ENCODE measurements around the gene LMBRD1.

DNA sequence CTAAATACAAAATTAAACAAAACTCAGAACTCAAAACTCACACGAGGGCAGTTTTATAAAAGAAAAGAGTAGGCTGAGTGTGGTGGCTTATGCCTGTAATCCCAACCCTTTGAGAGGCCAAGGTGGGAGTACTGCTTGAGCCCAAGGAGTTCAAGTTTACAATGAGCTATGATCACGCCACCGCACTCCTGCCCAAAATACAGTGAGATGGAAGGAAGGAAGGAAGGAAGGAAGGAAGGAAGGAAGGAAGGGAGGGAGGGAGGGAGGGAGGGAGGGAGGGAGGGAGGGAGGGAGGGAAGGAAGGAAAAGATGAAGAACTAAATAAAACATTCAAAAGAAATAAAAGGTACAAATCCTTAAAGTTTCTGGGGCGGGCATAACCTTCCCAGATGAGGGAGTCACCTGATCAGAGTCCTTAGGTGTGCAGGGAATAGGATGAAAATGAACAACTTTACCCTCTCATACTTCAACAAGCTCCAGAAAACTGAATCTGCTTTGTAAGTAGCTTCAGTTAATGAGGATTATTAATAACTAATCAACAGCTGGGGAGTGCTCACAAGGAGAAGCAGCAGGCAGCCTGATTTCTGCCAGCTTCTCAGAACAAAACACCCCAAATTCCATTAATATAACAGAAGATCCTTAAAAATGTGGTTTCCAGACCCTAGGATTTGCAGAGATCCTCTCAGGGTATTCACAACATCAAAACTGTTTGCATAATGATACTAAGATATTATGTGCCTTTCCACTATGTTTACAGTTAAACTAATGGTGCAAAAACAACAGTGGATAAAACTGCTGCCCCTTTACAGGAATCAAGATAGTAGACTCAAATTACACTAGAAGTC, 21.8 kb downstream of the LMBRD1 start:
- TF ChIP-seq, protein P1, sequence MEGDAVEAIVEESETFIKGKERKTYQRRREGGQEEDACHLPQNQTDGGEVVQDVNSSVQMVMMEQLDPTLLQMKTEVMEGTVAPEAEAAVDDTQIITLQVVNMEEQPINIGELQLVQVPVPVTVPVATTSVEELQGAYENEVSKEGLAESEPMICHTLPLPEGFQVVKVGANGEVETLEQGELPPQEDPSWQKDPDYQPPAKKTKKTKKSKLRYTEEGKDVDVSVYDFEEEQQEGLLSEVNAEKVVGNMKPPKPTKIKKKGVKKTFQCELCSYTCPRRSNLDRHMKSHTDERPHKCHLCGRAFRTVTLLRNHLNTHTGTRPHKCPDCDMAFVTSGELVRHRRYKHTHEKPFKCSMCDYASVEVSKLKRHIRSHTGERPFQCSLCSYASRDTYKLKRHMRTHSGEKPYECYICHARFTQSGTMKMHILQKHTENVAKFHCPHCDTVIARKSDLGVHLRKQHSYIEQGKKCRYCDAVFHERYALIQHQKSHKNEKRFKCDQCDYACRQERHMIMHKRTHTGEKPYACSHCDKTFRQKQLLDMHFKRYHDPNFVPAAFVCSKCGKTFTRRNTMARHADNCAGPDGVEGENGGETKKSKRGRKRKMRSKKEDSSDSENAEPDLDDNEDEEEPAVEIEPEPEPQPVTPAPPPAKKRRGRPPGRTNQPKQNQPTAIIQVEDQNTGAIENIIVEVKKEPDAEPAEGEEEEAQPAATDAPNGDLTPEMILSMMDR (IDR thresholded peaks at IDR 0.05; ENCODE audit: poor library complexity) = no peak
- no peak for TF ChIP-seq EZH2 (IDR thresholded peaks at IDR 0.05; ENCODE audit: borderline replicate concordance)
- no peak for TF ChIP-seq EZH2phosphoT487 (IDR thresholded peaks at IDR 0.05; ENCODE audit: low read depth, severe bottlenecking, unreplicated experiment)

Measured in hepatocyte (in vitro differentiated cells).